HEK293 (cell line): ENCODE data around the gene TRPV5.

Source experiments
- ZNF830 ChIP-seq: fragments of 450-650 bp; IDR thresholded peaks from 2 replicates; pipeline ENCODE4 v1.5.0; 2018; ENCODE audit warnings: missing biosample characterization, missing genetic modification characterization, low read depth, mild to moderate bottlenecking, moderate library complexity

The TRPV5 gene

GRCh38 chr7:142859411-142859810 lies 74.1 kb downstream of the TRPV5 start (continued):
- TF ChIP-seq ZNF830 (tag by site-specific recombination), result no peak
